Measurements from ENCODE around the gene ZNF507. TPM values are rescaled to one million over a fixed set of nuclear protein-coding genes. Genes with fewer than 3 reads are reported as not detected.

The ZNF507 gene
- total and polyA plus RNA-seq, 12 donors, result 4.3 to 23.2 (median 14.7) TPM

GRCh38 chr19:32357720-32358119 is 12.3 kb downstream of the ZNF507 start:
- Histone ChIP-seq H3K4me1 (replicated peaks in 1 of 2) (peaks cover 2 to 8% of the 10 kb centered on the region in 2 donors), H3K36me3 (replicated peaks in 1 of 2) (peaks cover 0 to 59% of the 10 kb centered on the region in 2 donors), H3K27ac (no peak overlapping the region), H3K27me3 (no peaks in the 10 kb centered on the region), H3K4me3 (no peak overlapping the region), H3K9me3 (replicated peaks in 1 of 3) (no peaks in the 10 kb centered on the region)
- no peak for DNase-seq
- intact Hi-C loops (cut with DNase I), result loop anchor here in 1 of 2 donors (5.0 kb wide), 1 partner anchor 50 kb away; the partner anchor contains the start of gene DPY19L3
- TF ChIP-seq CTCF (IDR thresholded peaks at IDR 0.05) (peak in 3 of 6 experiments; percentile 11 to 25 (median 24)), POLR2A (IDR thresholded peaks at IDR 0.05) (no peak)
- 11 to 26% (median 18%) methylated on average over 2 of the region's 2 CpGs for WGBS, 4 donors

GRCh38 chr19:32358321-32358720 is 12.9 kb downstream of the ZNF507 start:
- H3K27me3 ChIP-seq, result no peaks in the 10 kb centered on the region
- peaks cover 5 to 14% of the 10 kb centered on the region in 2 donors for H3K4me1 ChIP-seq (replicated peaks in 1 of 2)
- H3K27ac ChIP-seq, result no peak overlapping the region
- WGBS, 4 donors, result 90 to 97% (median 94%) methylated on average over 5 of the region's 5 CpGs
- H3K4me3 ChIP-seq, result no peak overlapping the region
- H3K36me3 ChIP-seq (replicated peaks in 1 of 2), result peaks cover 0 to 53% of the 10 kb centered on the region in 2 donors
- no peaks in the 10 kb centered on the region for H3K9me3 ChIP-seq (replicated peaks in 1 of 3)
- intact Hi-C loops (cut with DNase I), result loop anchor here in 1 of 2 donors (5.0 kb wide), 1 partner anchor 49 kb away; the partner anchor contains the start of gene DPY19L3
- DNase-seq, result no peak
- TF ChIP-seq POLR2A (IDR thresholded peaks at IDR 0.05) (no peak), CTCF (IDR thresholded peaks at IDR 0.05) (no peak)

GRCh38 chr19:32359581-32359980 is 14.2 kb downstream of the ZNF507 start:
- Histone ChIP-seq H3K4me1 (replicated peaks in 1 of 2) (peaks cover 5 to 23% of the 10 kb centered on the region in 2 donors), H3K27ac (no peak overlapping the region), H3K4me3 (no peak overlapping the region), H3K9me3 (replicated peaks in 1 of 3) (no peaks in the 10 kb centered on the region), H3K36me3 (replicated peaks in 1 of 2) (peaks cover 0 to 43% of the 10 kb centered on the region in 2 donors), H3K27me3 (no peaks in the 10 kb centered on the region)
- intact Hi-C loops (cut with DNase I), result loop anchor here in 1 of 2 donors (5.0 kb wide), 1 partner anchor 48 kb away; the partner anchor contains the start of gene DPY19L3
- 93 to 95% (median 94%) methylated on average over 9 of the region's 9 CpGs for WGBS, 4 donors
- TF ChIP-seq CTCF (IDR thresholded peaks at IDR 0.05), result no peak
- TF ChIP-seq POLR2A (IDR thresholded peaks at IDR 0.05), result no peak
- DNase-seq, result no peak

GRCh38 chr19:32361574-32362317 is 16.3 kb downstream of the ZNF507 start:
- Histone ChIP-seq H3K36me3 (replicated peaks in 1 of 2) (peaks cover 0 to 38% of the 10 kb centered on the region in 2 donors), H3K4me1 (replicated peaks in 1 of 2) (peaks cover 5 to 23% of the 10 kb centered on the region in 2 donors), H3K4me3 (no peak overlapping the region), H3K27me3 (no peaks in the 10 kb centered on the region), H3K9me3 (replicated peaks in 1 of 3) (no peaks in the 10 kb centered on the region), H3K27ac (peak overlapping the region in 1 of 5 donors; percentile 79)
- DNase-seq, result no peak
- intact Hi-C loops (cut with DNase I), result no loop called here
- TF ChIP-seq CTCF (IDR thresholded peaks at IDR 0.05) (no peak), POLR2A (IDR thresholded peaks at IDR 0.05) (no peak)
- 92 to 96% (median 95%) methylated on average over 9 of the region's 9 CpGs for WGBS, 4 donors
